GM19372 (cell line): ENCODE measurements around the gene ZNF79.

Source experiments
- ATAC-seq: cut with Tn5 transposase; IDR thresholded peaks from one replicate; pipeline ENCODE4 v1.9.1; 2021; ENCODE audit warnings: mild to moderate bottlenecking, low read depth, moderate library complexity; ENCODE audit not compliant: unreplicated experiment

Gene ZNF79

GRCh38 chr9:127423934-127424675, at the start of gene ZNF79:
ZNF79 (plus strand) TSS chr9:127424382; CDS start chr9:127424788, 406 bp downstream.
- ATAC-seq, result peak; percentile 86

DNA sequence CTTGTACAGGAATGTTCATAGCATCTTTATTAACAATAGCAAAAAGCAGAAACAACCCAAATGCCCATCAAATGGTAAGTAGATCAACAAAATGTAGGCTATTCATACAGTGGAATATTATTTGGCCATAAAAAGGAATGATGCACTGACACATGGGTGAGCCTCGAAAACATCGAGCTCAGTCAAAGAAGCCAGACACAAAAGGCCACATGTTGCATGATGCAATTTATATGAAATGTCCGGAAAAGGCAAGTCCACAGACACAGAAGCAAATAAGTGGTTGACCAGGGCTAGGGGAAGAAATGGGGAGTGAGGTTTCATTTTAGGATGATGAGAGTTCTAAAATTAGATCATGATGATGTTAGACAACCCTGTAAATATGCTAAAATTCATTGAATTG, 43.7 kb upstream of the ZNF79 start:
- ATAC-seq, result no peak

GRCh38 chr9:127382541-127382940, 41.6 kb upstream of the ZNF79 start:
- no peak for ATAC-seq

DNA sequence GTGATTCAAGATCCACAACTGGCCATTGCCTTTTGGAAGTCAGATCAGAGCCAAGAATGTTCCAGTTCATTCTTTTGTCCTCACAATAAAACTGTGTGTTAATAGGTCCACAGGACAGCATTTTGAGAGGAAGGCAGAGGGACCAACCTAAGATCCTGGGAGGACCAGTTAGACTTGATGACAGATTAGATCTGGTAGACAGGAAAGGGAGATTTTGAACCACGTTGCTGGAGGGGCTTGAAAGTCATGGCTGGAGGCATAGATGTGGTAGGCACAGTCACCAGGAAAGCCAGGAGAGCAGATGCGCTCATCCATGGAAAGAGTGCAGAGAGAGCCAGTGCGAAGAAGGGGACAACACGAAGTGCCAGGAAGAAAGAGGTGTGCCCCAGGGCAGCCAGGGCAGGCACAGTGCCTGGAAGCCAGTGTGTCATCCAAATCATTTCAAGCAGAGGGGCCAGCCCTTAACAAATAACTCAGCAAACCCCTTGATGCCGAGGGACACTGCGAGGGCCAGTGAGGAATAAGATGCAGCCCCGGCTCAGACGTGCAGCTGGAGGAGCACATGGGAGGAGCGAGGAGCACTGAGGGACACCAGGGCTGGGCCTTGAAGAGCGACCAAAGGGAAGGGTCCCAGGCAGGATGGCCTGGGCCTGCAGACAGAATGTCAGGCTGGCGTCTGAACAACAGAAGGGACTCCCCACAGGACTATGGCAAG, 40.0 kb upstream of the ZNF79 start:
- ATAC-seq, result no peak

DNA sequence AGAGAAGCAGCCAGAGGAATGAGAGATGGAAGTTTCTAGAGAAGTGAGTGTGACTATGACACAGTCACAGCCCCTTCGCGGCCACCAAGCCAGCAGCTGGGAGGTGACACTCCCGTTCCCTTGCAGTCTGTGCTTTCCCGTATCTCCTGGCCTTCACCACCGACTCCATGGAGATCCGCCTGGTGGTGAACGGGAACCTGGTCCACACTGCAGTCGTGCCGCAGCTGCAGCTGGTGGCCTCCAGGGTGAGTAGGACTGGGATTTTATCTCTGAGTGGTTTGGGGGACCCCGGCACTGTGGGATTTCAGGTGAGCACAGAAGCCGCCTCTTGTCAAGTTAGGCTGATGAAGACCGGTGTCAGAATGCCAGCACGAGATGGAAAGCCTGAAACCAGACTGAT, 39.3 kb upstream of the ZNF79 start:
- no peak for ATAC-seq

DNA sequence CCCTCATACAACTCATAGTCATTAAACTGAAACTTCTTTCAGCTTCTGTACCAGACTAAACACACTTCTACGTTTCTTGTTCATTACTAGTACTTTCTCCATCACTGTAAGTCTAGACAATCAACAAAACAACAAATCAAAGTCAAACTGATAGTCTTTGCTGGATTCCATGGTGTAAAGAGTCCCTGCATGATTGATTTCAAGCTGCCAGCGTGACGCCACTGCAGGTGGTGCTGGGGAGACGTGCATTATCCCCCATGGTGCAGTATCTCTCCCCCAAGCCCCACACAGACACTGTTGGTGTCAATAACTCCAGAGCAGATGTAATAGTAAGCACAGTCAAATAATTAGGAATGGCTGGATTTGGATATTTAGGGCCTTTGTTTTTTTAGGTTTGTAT, 37.9 kb upstream of the ZNF79 start:
- no peak for ATAC-seq

GRCh38 chr9:127386981-127387380, 37.2 kb upstream of the ZNF79 start:
- ATAC-seq, result no peak

- ATAC-seq, result peak; percentile 84
Observed at GRCh38 chr9:127388037-127388855, 35.9 kb upstream of the ZNF79 start.

GRCh38 chr9:127388856-127389238, 35.3 kb upstream of the ZNF79 start:
- no peak for ATAC-seq

- ATAC-seq, result no peak
Observed at GRCh38 chr9:127389381-127390247, 34.6 kb upstream of the ZNF79 start.

- no peak for ATAC-seq
Observed at GRCh38 chr9:127390248-127390545, 34.0 kb upstream of the ZNF79 start.

DNA sequence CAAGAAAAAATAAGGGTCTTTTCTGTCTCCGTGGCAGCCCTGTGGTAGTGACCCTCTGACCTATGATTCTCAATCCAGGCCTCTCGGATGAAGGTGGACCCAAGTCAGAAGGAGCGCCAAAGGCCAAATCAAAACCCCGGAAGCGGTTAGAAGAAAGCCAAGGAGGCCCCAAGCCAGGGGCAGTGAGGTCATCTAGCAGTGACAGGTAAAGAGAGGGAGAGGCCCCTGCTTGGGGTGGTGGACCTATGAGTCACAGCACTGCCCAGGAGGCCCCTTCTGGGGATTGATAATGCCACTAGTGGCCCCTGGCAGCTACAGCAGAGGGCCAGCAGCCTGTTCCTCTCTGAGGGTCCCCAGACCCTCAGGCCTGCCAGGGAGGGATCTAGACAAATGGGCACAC, 33.6 kb upstream of the ZNF79 start:
- ATAC-seq, result no peak

GRCh38 chr9:127392166-127392565, 32.0 kb upstream of the ZNF79 start:
- no peak for ATAC-seq

DNA sequence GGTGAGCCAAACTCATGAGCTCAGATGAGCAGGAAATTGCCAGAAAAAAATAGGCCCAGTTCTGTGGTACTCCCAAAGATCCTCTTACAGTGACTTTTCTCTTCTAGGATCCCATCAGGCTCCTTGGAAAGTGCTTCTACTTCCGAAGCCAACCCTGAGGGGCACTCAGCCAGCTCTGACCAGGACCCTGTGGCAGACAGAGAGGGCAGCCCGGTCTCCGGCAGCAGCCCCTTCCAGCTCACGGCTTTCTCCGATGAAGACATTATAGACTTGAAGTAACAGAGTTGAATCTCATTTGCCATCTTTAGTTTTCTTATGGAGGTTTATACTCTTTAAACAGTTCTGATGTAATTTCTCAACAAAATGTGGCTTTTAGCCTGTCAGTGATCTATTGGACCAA, 31.2 kb upstream of the ZNF79 start:
- ATAC-seq, result no peak

GRCh38 chr9:127393645-127394044, 30.5 kb upstream of the ZNF79 start:
- no peak for ATAC-seq

- ATAC-seq, result no peak
Observed at GRCh38 chr9:127395497-127396252, 28.5 kb upstream of the ZNF79 start.

DNA sequence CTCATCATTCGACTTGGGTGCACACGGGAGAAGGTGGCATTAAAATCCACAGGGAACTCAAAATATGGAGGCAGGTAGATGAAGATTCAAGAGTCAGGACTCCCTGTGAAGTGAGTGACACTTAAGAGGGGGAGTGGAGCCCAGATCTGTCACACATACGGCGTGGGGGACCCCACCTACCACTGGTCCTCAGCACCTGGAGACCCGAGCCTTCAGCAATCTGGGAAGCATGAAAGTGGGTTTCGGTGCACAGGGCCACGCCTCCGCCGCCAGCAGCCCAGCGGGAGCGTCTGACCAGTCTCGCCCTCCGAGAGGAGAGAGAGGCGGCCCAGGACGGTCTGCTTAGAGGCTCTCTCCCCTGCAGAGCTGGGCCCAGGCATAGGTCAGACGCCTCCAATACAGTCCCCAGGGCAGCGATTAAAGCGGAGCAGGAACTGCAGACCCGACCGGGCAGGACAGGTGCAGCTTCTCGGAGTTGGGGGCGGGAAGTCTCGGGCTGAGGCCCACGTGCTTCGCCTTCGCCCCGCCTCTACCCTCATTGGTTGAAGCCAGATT, 27.9 kb upstream of the ZNF79 start:
- no peak for ATAC-seq

- ATAC-seq, result peak; percentile 95
Observed at GRCh38 chr9:127396808-127397645, 27.2 kb upstream of the ZNF79 start, which contains the start of gene SLC2A8. SLC2A8 (plus strand) TSS chr9:127397169; CDS start chr9:127397231, 62 bp downstream.
